Measurements from ENCODE around the gene LARP4B. TPM values are rescaled to one million over a fixed set of nuclear protein-coding genes. Genes with fewer than 3 reads are reported as not detected.

The LARP4B gene
- total RNA-seq, 1 experiment from 2014 or later: 181 TPM

DNA sequence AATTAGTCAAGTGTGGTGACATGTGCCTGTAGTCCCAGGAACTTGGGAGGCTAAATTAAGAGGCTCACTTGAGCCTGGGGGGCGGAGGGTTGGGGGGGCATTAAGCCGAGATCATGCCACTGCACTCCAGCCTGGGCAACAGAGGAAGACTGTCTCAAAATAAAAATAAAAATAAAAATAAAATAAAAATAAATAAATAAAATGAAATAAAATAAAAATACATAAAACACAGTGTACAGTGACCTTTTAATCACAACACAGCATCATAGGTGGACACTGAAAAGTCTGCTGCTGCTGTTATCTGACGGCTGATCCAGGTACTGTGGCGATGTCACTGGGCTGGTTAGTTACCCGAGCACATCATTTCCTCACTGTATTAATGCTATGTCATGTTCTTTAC, 27.1 kb downstream of the LARP4B start:
- H3K4me3 Mint-ChIP-seq (ENCODE audit: low read depth, unreplicated experiment): no peak overlapping the region
- CTCF ChIA-PET: no interaction called here
- no peaks in the 10 kb centered on the region for H3K9me3 Mint-ChIP-seq (ENCODE audit: low read depth, unreplicated experiment)
- no peaks in the 10 kb centered on the region for H3K27me3 Mint-ChIP-seq (ENCODE audit: unreplicated experiment)
- BruUV-seq (replicated peaks): no TSS peak
- TF ChIP-seq, protein P1, sequence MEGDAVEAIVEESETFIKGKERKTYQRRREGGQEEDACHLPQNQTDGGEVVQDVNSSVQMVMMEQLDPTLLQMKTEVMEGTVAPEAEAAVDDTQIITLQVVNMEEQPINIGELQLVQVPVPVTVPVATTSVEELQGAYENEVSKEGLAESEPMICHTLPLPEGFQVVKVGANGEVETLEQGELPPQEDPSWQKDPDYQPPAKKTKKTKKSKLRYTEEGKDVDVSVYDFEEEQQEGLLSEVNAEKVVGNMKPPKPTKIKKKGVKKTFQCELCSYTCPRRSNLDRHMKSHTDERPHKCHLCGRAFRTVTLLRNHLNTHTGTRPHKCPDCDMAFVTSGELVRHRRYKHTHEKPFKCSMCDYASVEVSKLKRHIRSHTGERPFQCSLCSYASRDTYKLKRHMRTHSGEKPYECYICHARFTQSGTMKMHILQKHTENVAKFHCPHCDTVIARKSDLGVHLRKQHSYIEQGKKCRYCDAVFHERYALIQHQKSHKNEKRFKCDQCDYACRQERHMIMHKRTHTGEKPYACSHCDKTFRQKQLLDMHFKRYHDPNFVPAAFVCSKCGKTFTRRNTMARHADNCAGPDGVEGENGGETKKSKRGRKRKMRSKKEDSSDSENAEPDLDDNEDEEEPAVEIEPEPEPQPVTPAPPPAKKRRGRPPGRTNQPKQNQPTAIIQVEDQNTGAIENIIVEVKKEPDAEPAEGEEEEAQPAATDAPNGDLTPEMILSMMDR (IDR thresholded peaks at IDR 0.05; ENCODE audit: unreplicated experiment): no peak
- intact Hi-C loops (cut with micrococcal nuclease; ENCODE audit: unreplicated experiment): no loop called here
- peaks cover 4% of the 10 kb centered on the region for H3K4me1 Mint-ChIP-seq (ENCODE audit: low read depth, unreplicated experiment)
- no peak for DNase-seq
- H3K36me3 Mint-ChIP-seq (ENCODE audit: insufficient read depth, unreplicated experiment): peaks cover 63% of the 10 kb centered on the region
- no peak overlapping the region for H3K27ac Mint-ChIP-seq (ENCODE audit: unreplicated experiment)

- BruUV-seq (replicated peaks): no TSS peak
- H3K4me3 Mint-ChIP-seq (ENCODE audit: low read depth, unreplicated experiment): no peak overlapping the region
- no peaks in the 10 kb centered on the region for H3K9me3 Mint-ChIP-seq (ENCODE audit: low read depth, unreplicated experiment)
- no peak overlapping the region for H3K27ac Mint-ChIP-seq (ENCODE audit: unreplicated experiment)
- peaks cover 44% of the 10 kb centered on the region for H3K4me1 Mint-ChIP-seq (ENCODE audit: low read depth, unreplicated experiment)
- CTCF ChIA-PET: no interaction called here
- no peak for DNase-seq
- TF ChIP-seq, protein P1 (IDR thresholded peaks at IDR 0.05; ENCODE audit: unreplicated experiment): no peak
- intact Hi-C loops (cut with micrococcal nuclease; ENCODE audit: unreplicated experiment): no loop called here
- peaks cover 31% of the 10 kb centered on the region for H3K36me3 Mint-ChIP-seq (ENCODE audit: insufficient read depth, unreplicated experiment)
- no peaks in the 10 kb centered on the region for H3K27me3 Mint-ChIP-seq (ENCODE audit: unreplicated experiment)
Observed at GRCh38 chr10:898141-898540, 33.4 kb downstream of the LARP4B start.

DNA sequence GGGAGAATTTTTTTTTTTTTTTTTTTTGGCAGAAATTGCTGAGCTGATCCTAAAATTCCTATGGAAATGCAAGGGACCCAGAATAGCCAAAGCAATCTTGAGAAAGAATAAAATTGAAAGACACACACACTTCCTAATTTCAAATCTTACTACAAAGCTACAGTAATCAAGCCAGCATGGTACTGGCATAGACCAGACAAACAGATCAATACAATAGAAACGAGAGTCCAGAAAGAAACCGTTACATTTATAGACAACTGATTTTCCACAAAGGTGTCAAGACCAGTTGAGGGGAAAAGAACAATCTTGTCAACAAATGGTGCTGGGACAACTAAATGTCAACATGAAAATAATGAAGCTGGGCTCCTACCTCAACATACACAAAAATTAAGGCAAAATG, 34.5 kb downstream of the LARP4B start:
- CTCF ChIA-PET: no interaction called here
- DNase-seq: no peak
- Mint-ChIP-seq H3K27ac (ENCODE audit: unreplicated experiment) (no peak overlapping the region), H3K9me3 (ENCODE audit: low read depth, unreplicated experiment) (no peaks in the 10 kb centered on the region), H3K4me1 (ENCODE audit: low read depth, unreplicated experiment) (peaks cover 44% of the 10 kb centered on the region), H3K4me3 (ENCODE audit: low read depth, unreplicated experiment) (no peak overlapping the region), H3K27me3 (ENCODE audit: unreplicated experiment) (no peaks in the 10 kb centered on the region), H3K36me3 (ENCODE audit: insufficient read depth, unreplicated experiment) (peaks cover 26% of the 10 kb centered on the region)
- TF ChIP-seq, protein P1 (IDR thresholded peaks at IDR 0.05; ENCODE audit: unreplicated experiment): no peak
- no TSS peak for BruUV-seq (replicated peaks)
- intact Hi-C loops (cut with micrococcal nuclease; ENCODE audit: unreplicated experiment): no loop called here

DNA sequence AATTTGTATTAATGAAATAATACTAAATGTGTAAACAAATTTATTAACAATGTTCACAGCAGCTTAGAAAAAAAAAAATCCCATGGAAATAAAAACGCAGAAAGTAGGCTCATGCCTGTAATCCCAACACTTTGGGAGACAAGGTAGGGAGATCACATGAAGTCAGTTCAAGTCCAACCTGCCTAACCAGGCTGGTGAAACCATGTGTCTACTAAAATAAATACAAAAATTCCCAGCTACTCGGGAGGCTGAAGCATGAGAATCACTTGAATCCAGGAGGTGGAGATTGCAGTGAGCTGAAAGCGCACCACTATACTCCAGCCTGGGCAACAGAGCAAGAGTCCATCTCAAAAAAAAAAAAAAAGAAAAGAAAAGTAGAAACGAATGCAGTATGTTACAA, 36.2 kb downstream of the LARP4B start:
- no peak overlapping the region for H3K27ac Mint-ChIP-seq (ENCODE audit: unreplicated experiment)
- intact Hi-C loops (cut with micrococcal nuclease; ENCODE audit: unreplicated experiment): no loop called here
- H3K9me3 Mint-ChIP-seq (ENCODE audit: low read depth, unreplicated experiment): no peaks in the 10 kb centered on the region
- CTCF ChIA-PET: no interaction called here
- H3K4me1 Mint-ChIP-seq (ENCODE audit: low read depth, unreplicated experiment): peaks cover 44% of the 10 kb centered on the region
- H3K27me3 Mint-ChIP-seq (ENCODE audit: unreplicated experiment): no peaks in the 10 kb centered on the region
- BruUV-seq (replicated peaks): no TSS peak
- H3K4me3 Mint-ChIP-seq (ENCODE audit: low read depth, unreplicated experiment): no peak overlapping the region
- TF ChIP-seq, protein P1 (IDR thresholded peaks at IDR 0.05; ENCODE audit: unreplicated experiment): no peak
- H3K36me3 Mint-ChIP-seq (ENCODE audit: insufficient read depth, unreplicated experiment): peaks cover 15% of the 10 kb centered on the region
- no peak for DNase-seq

- TF ChIP-seq, protein P1 (IDR thresholded peaks at IDR 0.05; ENCODE audit: unreplicated experiment): no peak
- Mint-ChIP-seq H3K27ac (ENCODE audit: unreplicated experiment) (no peak overlapping the region), H3K36me3 (ENCODE audit: insufficient read depth, unreplicated experiment) (peaks cover 61% of the 10 kb centered on the region), H3K4me1 (ENCODE audit: low read depth, unreplicated experiment) (peaks cover 9% of the 10 kb centered on the region), H3K4me3 (ENCODE audit: low read depth, unreplicated experiment) (no peak overlapping the region), H3K9me3 (ENCODE audit: low read depth, unreplicated experiment) (no peaks in the 10 kb centered on the region), H3K27me3 (ENCODE audit: unreplicated experiment) (no peaks in the 10 kb centered on the region)
- BruUV-seq (replicated peaks): no TSS peak
- CTCF ChIA-PET: no interaction called here
- intact Hi-C loops (cut with micrococcal nuclease; ENCODE audit: unreplicated experiment): no loop called here
- no peak for DNase-seq
Observed at GRCh38 chr10:878895-879294, 52.6 kb downstream of the LARP4B start.

Data from Calu3 (cell line).